KBM-7 (cell line): ENCODE results near the gene AREG.
"Not testable (repeated sequence)": the region's sequence is repeated elsewhere in the genome, so short reads cannot be mapped to it uniquely, and the experiment has no call there.

ENCODE experiments used
- DNase-seq: peaks from one replicate; pipeline ENCODE4 v3.0.0-alpha.2; 2015
- in situ Hi-C: fragments of 300-500 bp; cut with MboI; formaldehyde crosslinking; loops from 2 replicates; pipeline ENCODE4 v1.14.3; 2020; ENCODE audit warnings: low sequenced_read_pairs, low pct_unique_long_range_greater_than_20kb, mixed read lengths

AREG gene, protein sequence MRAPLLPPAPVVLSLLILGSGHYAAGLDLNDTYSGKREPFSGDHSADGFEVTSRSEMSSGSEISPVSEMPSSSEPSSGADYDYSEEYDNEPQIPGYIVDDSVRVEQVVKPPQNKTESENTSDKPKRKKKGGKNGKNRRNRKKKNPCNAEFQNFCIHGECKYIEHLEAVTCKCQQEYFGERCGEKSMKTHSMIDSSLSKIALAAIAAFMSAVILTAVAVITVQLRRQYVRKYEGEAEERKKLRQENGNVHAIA

DNA sequence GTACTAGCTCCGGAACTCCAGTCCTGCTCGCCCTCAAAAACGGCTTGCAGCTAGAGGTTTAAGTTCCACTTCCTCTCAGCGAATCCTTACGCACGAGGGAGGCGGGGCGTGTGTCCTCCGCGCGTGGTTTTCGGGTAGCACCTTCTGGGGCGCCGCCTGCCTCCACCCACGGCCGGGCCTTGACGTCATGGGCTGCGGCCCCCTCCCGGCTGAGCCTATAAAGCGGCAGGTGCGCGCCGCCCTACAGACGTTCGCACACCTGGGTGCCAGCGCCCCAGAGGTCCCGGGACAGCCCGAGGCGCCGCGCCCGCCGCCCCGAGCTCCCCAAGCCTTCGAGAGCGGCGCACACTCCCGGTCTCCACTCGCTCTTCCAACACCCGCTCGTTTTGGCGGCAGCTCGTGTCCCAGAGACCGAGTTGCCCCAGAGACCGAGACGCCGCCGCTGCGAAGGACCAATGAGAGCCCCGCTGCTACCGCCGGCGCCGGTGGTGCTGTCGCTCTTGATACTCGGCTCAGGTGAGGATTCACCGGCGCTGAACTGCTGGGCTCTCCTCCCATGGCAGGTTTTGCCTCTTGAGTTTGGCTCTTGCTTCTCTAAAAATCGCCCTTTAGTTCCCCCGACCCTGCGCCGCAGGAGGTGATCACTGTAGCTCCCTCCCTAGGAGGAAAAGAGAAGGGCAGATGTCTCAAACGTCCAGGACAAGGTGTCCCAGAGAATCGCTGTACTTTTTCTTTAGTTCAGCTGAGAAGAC, at the start of gene AREG:
Gene AREG (plus strand): TSS at position 246 of the 752 bp plus-strand sequence. CDS start 210 bp downstream, at position 456.
- DNase-seq, result peak; percentile 60
- in situ Hi-C loops, result no loop called here

DNA sequence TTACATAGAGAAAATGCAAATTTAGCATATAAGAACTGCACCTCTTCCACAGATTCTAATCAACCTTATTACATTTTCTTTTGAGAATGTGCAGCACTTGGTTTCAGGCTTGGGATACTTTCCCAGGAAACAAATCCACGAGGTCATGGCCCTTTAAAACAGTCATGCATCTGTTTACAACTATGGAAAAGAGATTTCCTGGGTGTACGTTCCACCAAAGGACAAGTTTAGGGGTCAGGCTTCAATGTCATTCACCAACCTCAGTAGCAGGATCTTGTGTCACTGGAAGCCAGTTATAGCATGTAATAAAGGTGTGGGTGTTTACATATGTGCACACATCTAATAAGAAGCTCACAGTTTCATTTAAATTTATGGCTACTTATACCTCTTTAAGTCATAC, 49.3 kb upstream of the AREG start:
- in situ Hi-C loops, result no loop called here
- no peak for DNase-seq

DNA sequence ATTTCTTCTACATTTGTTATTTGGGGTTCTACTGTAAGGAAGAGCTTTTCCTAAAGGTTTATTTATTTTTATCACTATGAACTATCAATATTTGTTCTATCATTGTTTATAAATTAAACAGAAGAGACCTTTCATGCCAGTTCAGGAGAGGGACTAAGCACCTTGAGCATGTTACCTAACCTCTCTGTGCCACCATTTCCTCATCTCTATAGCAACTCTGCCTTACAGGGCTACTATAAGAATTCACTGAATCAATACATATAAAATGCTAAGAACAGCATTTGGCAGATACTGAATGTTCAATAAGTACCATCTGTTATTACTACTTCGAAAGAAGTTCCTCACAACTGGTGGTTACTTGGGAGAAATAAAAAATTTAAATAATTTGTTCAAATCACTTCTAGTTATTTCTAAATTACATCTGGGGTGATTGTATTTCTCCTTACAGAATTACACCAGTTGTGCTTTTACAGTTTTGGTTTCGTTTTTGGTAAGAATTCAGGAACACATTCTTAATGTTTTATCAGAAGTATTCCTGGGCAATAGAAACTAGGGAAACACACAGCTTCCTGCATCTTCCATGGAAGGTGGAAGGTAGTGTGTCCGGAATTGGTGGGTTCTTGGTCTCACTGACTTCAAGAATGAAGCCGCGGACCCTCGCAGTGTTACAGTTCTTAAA, 47.0 kb upstream of the AREG start:
- DNase-seq, result peak; percentile 47
- in situ Hi-C loops, result no loop called here

DNA sequence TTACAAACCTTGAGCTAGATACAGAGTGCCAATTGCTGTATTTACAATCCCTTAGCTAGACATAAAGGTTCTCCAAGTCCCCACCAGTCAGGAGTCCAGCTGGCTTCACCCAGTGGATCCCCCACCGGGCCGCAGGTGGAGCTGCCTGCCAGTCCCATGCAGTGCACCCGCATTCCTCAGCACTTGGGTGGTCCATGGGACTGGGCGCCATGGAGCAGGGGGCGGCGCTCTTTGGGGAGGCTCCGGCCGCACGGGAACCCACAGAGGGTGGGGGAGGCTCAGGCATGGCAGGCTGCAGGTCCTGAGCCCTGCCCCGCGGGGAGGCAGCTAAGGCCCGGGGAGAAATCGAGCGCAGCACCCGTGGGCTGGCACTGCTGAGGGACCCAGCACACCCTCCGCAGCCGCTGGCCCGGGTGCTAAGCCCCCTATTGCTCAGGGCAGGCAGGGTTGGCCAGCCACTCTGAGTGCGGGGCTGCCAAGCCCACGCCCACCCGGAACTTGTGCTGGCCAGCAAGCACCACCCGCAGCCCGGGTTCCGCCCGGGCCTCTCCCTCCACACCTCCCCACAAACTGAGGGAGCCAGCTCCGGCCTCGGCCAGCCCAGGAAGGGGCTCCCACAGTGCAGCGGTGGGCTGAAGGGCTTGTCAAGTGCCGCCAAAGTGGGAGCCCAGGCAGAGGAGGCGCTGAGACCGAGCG, 45.9 kb upstream of the AREG start:
- DNase-seq, in situ Hi-C loops: not testable (repeated sequence)

DNA sequence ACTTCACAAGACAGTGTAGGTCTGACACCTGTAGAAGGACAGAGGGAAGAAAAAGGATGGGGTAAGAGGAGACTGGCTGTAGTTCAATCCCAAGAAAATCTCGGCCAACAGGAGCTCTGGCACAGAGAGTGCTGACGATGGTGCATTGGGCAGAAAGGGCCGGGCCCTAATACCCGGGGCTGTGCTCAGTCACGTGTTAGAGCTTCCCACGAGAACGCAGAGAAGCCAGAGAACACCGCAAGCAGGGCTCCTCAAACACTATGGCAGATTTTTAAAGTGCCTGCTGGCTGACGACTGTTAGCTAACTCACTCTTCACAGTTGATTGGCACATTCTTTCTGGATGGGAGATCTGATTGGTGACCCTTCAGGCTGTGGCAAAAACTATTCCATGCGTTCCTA, 44.5 kb upstream of the AREG start:
- in situ Hi-C loops, result no loop called here

DNA sequence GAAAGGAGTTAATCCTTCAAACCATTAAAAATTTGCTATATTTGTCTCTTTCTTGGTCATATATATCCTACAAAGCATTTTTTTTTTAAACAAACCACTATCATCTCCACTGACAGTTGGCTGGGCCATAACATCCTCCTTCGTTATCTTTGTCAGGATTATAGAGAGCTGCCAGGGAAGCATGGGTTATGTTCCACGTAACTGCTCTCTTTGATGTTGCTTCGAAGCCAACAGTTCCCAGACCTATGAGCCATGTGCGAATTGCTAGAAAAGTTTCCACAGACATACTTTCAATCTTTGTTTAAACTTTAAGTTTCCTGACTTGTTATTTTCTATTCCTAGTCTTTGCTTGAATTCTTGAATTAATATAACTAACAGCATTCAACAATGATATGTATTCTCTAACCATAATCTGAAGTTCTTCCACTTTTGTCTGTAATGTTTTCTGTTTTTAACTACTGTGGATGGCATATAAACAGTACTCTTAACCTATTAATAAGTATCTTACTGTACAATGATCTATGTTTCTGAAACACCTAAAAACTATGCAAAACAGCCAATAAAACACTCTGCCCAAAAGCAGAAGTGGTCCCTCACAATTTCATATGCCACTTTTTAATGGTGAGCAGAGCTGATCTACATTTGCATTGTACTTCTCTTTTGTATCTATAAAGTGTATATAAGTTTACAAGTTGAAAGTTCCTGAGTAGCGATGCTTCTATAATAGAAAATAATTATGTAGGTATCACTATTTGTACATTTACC, 42.1 kb upstream of the AREG start:
- DNase-seq, result no peak
- in situ Hi-C loops, result no loop called here

More for the DNA sequence above, 44.5 kb upstream of the AREG start:
- no peak for DNase-seq

DNA sequence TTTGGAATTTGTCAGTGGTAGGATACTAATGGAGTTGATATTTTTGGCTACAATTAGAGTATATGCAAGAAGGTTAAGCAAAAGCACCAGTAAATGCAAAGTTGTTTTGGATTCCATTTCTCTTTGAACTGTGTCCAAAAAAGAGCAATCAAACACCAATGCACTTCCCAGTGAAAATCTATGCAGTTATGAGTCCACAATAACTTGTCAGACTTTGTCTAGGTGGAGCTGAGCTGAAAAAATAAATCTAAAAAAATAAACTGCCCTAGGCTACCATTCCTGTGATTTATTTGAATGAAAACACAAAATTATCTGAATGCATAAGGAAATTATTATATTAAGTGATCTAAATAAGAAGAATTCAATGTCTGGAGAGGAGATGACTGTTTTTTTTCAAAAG, 37.0 kb upstream of the AREG start:
- DNase-seq, result no peak
- in situ Hi-C loops, result no loop called here

DNA sequence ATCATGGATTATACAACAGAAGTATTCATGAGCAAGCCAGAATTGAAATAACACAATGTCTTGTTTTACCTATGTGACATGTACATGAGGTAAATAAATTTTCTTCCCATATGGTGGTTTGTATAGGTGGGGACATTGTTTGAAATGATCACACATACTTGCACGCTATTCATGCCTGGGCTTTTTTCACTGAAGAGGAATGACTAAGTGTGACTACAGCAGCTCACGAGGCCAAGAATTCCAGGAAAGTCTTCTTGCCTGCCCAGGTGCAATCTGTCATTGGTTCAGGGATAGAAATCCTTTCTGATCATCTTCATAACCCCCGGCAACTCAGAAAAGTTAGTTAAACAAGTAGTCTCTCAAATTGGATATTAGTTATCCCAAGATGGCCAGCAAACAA, 36.3 kb upstream of the AREG start:
- in situ Hi-C loops, result no loop called here
- DNase-seq, result no peak

DNA sequence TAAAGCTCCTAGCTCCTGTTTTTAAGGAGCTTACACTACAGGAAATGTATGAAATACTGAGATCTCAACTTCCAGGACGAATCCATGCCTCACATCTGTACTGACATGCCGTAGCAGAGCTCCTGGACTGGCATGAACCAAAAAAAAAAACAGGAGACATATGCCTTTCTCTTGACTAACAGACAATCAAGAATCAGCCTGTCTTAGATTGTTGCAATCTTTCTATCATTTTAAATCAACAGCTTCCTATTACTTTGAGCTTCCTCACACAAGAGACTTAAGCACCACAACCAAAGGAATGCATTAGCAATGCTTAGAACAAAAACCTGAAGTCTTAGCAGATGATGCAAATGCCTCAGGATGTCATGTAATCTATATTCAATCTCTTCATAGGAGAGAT, 34.7 kb upstream of the AREG start:
- in situ Hi-C loops, result no loop called here
- DNase-seq, result no peak

DNA sequence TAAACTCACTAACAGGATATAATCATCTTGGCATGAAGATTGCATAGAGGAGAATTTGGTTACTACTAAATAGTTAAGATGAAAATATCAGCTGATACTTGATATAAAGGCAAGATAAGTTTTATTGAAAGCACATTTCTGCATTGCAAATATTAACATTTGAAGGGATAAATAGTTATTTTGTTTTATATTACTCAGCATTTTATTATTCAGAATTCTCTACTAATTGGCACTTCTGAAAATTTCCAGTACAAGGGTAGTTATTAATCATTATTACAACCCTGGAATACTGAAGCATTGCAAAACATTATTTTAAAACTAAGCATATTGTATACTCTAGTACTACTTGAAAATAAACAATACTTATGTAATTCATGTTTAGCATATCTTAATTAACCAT, 32.7 kb upstream of the AREG start:
- DNase-seq, result no peak
- in situ Hi-C loops, result no loop called here

DNA sequence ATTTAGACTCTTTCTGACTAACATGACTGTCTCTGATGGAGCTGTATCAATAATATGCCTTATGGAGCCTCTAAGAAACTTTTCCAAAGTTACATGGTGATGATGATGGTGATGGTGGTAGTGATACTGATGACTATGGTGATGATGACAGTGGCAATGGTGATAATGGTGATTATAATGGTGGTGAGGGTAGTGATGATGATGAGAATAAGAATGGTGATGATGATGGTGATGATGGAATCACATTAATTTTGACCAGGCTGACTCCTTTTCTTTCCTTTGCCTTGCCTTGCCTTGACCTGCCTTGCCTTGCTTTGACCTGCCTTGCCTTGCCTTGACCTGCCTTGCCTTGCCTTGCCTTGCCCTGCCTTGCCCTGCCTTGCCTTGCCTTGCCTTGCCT, 31.7 kb upstream of the AREG start:
- in situ Hi-C loops, result no loop called here
- no peak for DNase-seq

DNA sequence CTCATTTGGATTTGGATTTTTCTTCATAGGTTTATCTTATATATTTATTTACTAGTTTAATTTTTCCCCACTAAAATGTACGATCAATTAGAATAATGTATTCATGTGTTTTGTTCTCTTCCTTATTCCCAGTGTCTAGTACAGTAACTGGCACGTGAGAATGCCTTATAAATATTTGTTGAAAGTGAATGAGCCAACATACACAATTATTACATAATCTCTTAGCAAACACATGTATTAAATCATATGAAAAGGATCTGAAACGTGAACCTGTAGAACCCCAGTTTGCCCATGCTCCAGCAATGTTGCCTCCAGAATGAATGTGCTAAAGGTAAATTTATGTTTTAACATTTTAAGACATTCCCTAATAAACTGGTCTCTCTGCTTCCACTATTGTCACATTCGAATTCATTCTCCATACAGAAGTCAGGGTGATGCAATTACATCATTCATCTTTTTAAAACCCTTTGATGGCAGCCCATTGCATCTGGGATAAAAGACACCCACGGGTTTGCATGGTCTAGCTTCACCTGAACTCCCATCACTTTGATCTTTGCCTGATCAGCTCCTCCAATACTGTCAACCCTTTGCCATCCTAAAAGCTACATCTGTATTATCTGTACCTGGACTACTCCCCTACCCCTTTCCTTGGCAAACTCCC, 30.7 kb upstream of the AREG start:
- no peak for DNase-seq
- in situ Hi-C loops, result no loop called here

DNA sequence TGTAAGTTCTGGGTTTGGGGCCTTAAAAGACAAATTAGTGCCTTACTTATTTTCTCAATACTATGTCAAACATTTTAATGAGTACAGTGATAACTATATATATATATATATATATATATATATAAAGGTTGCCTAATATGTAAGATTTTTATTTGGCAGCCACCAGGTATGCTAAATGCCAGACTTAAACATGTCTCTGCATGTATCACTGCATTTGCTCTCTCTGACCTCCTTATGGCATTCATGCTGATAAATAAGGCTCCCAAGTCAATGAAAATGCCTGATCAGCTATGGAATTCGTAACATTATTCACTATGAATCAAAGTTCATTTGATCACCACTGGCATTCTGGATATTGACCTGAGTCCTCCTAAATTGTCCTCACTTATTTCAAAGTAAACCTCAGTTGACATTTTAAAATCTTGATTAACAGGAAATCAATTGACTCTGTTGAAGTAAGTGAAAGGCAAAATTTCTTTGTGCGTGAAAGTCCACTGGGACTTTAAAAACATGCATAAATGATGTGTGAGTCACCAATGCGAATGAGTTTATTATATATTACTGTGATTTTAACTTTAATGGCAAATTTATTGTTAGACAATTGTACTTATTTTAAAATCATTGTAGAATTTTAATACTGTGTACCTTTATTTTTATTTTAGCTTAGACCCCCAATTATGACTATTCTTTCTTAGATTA, 29.2 kb upstream of the AREG start:
- in situ Hi-C loops, result no loop called here
- DNase-seq, result no peak

DNA sequence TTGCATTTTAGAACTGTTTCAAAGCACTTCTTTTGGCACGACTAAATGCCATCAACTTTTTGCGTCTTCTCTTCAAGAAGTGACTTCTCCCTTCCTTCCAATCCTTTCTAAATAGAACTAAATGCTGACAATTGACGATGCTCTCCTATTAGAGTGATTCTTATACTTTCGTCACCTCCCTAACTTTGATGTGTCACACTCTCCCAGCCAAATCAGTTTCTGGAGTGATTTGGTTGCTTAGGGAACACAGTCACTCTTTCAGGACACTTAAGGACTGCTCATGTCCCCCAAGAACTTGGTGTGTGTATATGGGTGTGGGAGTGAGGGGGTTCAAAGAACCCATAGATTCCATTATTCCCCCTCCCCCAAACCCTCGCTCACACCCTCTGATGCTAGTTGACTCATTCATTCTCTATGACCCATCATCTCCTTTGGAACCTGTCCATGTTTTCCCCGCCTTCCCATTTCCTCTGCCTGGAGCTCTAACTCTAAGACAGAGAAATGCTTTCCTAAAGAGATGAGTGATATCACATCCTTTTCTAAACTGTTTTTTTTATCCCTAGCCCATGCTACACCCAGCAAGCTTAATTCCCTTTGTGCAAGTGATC, 26.8 kb upstream of the AREG start:
- no peak for DNase-seq
- in situ Hi-C loops, result no loop called here

DNA sequence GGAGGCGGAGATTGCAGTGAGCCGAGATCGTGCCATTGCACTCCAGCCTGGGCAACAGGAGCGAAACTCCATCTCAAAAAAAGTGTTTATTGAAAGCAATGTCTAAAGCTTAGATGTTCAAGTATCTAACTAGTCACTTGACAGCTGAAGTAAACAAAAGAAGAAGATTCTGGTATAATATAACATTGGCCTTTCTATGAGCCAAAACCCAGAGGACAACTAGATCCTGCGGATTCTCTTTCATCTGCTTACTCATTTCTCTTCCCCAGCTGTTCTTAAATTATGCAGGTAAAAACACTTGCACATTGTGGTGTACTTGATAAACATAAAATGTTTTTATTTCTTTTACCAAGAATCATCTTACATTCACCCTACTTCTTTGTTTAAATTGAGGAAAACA, 24.1 kb upstream of the AREG start:
- DNase-seq, result no peak
- in situ Hi-C loops, result no loop called here

DNA sequence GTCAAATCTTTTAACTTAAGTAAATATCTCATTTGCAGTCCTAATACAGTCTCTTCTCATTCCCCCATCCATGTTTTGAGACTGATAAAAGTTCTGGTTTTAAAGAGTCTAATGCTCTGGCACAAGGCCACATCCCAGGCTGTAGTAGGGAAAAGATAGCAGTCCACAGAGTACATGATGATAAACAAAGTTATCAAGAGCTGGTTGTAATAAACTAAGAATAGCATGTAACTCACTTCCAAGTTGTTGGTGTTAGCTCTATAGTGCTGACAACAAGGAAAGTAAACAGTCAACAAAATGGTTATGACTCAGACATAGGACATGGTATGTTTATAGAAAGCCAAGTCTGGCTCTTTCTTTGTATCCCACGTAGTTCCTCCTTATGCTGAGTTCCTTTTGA, 21.8 kb upstream of the AREG start:
- in situ Hi-C loops, result no loop called here
- no peak for DNase-seq

DNA sequence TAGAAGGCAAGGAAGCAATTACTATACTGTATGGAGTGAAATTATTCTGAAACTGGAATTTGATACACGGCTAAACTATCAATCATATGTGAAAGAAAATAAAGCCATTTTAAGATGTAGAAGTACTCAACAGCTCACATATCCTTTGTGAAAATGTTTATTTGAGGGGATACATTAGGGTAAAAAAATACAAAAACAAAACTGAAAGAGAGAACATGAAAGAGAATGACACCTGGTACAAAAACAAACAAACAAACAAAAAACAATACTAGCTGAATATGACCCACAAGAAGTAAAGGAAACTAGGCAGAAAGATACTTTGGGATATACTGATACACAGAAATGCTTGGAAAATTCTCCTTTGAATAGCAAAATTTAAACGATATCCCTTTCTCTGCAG, 20.8 kb upstream of the AREG start:
- in situ Hi-C loops, result no loop called here
- no peak for DNase-seq

DNA sequence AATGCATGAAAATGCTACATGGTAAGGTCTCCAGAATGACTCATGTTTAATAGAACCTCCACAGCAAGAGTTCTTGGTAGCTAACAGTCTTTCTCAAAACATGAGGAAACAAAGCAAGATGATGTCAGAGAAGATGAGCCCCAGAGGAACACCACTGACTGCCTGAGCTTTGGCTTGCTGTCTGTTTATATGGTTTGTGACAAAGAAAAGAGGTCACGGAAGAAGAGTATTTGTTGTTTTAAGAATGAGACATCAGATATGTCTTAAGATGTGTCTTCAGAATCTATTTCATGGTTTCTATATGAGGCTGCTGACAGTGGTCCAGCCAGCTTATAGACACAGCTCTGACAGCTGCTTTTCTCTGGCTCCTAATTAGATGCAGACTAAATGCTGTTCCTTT, 18.8 kb upstream of the AREG start:
- DNase-seq, result no peak
- in situ Hi-C loops, result no loop called here
